GM18870 (cell line): ENCODE data around the gene PIWIL4.
"Not testable (repeated sequence)": the region's sequence is repeated elsewhere in the genome, so short reads cannot be mapped to it uniquely, and the experiment has no call there.

Experiments
- ATAC-seq: cut with Tn5 transposase; IDR thresholded peaks from one replicate; pipeline ENCODE4 v1.9.1; 2021; ENCODE audit warnings: moderate library complexity; ENCODE audit not compliant: unreplicated experiment

Gene PIWIL4

DNA sequence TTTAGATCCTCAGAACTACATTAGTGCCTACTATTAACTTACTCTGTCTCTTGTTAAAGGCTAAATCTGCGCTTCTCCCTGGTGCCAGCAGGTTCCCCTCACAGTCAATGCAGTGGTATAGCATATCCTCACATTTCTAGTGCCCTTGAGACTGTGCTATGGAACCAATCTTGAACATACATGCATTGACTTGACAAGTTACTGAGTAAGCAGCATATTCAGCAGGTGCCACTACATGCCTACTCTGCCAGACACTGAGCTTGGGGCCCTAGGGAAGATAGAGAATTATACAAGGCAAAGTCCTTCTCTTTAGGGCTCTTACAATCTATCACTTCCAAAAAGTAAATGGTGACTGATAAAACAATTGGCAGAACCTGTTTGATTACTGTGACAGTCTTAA lies 20.3 kb upstream of the PIWIL4 start:
- peak; percentile 22 for ATAC-seq

DNA sequence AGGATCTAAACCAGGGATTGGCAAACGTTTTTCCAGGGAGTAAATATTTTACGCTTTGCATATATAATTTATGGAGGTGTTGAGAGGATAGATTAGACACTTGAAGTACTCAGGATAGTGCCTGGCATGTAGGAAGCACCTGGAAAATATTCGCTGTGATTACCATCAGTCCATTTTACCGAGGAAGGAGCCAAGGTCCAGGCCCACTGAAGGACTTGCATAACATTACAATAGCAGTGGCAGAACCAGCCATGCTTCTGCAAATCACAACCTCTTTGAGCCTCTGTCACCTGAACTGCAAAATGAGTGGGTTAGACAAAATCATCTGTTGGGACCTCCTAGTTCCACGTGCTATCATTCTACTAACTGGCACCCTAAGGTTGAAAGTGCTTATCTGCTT lies 18.0 kb upstream of the PIWIL4 start:
- no peak for ATAC-seq

DNA sequence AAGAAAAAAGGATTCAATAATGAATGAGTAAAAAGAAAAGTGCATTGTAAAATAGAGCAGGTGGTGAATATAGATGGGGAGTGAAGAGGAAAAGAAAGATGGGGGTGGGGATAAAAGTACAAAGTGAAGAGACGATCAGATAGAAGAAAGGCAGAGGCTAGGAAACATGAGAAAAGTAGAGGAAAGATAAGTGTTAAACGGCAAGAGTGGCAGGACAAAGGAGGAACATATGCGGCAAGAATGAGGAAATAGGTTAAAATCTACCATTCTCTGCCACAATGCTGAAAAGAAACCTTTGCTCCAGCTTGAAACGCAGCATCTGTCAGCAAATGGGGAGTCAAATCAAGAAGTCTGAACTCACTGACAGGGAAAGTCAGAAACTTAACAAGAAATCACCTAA lies 16.7 kb upstream of the PIWIL4 start:
- ATAC-seq = peak; percentile 37

DNA sequence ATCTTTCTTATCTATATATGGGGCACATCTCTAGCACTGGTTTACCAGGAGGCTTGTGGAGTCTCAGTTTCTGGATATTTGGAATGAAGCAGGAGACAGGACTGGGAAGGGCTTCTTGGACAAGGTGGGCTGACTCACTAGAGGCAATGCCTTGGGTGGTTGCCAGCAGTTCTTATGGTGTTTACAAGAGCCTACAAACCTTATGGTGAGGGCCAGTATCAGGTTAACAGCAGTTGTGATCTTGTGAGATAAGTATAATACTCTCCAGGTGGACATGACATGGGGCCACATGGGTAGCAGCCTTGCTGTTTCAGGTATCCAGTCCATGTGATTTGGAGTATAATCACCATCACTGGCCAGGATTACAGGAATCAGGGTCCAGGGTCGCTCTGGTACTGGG lies 13.2 kb upstream of the PIWIL4 start:
- ATAC-seq = no peak

DNA sequence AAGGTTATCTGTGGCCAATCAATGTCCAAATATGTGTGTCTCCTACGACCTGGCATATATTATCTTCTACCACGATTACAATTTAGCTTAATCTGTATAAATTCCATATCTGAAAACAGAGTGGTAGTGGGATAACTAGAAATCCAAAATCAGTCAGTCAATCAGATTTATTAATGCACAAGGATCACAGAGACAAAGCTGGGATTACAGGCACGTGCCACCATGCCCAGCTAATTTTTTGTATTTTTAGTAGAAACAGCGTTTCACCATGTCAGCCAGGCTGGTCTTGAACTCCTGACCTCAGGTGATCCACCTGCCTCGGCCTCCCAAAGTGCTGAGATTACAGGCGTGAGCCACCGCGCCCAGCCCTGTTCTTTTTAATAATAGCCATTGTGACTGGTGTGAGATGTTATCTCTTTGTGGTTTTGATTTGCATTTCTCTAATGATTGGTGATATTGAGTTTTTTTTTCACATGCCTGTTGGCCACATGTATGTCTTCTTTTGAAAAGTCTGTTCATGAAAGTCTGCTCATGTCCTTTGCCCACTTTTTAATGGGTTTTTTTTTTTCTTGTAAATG lies 11.3 kb upstream of the PIWIL4 start:
- ATAC-seq = not testable (repeated sequence)

DNA sequence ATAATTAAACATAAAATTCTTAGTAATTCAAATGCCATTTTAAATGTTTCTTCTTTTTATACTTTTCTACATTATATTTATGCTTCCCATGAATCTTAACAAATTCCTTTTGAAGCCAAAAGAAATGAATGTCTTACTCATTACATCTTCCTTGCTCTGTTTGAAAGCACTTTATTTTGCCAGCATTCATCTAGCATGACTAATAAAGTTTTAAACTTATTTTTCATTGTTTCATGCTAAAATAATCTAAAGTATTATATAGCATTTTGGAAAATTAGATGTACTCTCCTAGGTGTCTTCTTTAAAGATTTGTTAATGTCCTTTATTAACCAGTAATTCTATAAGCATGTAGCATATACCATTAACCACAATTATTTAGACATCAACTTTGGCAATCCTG lies 9.7 kb upstream of the PIWIL4 start:
- no peak for ATAC-seq

DNA sequence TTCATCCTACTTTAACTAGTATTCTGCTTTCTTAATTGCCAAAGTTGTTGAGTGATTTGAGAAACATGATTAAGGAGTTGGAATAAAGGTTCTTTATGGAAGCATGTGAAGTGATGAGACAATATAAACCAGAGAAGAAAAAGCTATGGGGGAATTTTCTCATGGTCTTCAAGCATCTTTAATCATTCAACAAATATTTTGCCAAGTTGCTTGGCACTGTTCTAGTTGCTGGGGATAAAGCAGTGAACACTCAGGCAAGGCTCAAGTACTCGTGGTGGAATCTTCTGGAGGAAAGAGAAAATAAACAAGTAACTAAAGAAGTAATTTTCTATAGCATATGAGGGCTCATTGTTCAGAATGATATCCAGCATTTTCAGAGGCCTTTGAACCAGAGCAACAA lies 9.2 kb upstream of the PIWIL4 start:
- ATAC-seq = no peak

DNA sequence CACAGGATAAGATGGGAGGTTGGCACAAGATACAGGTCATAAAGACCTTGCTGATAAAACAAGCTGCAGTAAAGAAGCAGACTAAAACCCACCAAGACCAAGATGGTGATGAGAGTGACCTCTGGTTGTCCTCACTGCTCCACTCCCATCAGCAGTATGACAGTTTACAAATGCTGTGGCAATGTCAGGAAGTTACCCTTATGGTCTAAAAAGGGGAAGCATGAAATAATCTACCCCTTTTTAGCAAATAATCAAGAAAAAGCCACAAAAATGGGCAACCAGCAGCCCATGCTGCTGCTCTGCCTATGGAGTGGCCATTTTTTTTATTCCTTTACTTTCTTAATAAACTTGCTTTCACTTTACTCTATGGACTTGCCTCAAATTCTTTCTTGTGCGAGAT lies 8.7 kb upstream of the PIWIL4 start:
- no peak for ATAC-seq

DNA sequence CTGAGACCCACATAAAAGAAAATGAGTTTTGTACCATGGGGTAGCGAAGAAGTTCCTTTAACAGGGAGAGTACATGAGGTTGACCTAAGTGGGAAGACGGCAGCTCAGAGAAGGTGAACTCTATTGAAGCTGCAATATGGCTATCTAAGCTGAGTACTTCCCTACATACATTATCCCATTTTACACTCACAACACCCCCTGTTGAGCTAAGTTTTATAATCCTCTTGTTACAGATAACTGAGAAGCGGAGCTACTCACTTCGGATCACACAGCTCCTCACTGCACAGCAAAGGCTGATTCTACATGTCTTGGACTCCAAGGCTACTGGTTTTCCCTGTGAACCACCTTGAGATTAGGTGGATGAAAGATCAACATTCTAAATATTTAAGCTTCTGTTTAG lies 8.2 kb upstream of the PIWIL4 start:
- ATAC-seq = no peak

DNA sequence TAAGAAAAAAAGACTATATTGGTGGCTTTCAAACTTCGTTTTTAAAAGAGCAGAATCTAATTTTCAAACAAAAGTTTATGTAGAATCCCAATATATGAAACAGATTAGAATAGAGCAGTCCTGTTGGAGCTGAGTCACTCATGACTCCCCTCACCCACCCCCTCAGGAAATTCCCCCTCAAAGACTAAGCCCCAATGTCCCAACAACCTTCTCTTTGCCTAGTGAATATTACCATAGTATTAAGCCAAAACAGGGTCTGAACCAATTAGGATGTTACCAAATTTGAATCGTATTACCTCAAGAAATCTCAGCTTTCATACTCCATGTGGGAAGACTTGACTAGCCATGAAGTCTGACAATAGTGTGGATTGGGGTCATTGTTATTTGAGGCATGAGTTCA lies 7.8 kb upstream of the PIWIL4 start:
- ATAC-seq = no peak

DNA sequence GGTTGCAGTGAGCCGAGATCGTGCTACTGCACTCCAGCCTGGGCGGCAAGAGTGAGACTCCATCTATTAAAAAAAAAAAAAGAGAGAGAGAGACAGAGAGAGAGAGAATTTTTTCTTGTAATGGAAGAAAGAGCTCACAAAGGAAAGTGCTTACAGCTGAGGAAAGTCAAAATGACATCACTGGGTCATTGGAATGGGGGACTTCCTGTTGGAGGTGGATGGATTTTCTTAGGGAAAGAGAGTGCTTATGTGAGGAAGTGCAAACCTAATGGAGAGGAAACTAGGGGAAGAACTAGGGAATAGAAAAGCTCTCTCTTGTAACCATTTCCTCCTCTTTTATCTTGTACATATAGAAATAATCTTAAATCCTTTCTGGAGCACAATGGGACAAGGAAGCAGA lies 6.3 kb upstream of the PIWIL4 start:
- no peak for ATAC-seq

DNA sequence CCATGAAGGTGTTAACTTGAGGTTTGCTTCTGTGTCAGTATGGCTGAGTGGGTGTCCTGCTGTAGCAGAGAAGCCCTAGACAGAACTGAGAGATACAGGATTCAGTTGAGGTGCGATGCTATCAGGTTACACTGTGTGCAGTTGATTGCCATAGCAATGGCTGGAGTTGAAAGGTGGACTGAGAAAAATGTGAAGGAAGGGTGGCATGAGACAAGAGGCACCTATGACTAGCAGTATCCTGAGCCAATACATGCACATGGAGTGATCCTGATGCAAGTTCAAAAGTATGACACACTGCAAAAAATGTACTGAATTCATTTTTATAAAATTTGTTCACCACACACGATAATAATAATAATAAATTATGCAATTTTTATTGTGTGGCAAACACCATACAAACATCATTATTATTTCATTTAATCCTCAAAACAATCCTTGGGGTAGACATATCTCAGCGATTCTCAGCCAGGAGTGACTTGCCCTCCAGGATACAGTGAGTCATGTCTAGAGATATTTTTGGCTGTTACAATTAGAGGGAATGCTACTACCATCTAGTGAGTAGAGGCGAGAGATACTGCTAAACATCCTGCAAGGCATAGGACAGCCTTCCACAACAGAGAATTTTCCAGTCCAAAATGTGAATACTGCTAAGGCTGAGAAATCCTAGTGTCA lies 3.9 kb upstream of the PIWIL4 start:
- no peak for ATAC-seq

DNA sequence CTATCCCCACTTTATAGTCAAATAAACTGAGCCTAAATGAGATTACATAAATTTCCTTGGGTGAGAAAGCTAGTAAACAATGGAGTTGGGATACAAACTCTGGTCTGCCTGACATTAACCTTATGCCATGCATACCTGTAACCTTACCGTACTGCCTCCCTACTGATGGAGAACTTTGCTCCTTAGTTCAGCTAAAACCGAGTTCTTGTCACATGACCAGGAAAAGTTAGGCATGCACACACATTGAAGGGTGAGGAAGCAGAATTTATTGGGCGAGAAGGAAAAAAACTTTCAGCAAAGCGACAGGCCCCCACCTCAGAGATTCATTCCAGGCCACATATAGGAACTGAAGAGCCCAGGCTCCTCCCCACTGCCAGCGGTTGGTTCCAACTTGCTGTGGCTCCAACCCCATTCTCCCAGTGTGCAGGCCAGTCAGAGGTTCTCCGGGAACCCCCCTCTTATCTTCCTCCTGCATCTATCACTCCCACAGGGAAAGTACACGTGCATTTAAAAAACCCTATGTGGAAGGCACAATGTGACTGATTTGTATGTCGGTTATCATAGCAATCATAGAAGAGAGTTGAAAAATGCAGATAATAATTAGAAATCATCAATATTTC lies 3.2 kb upstream of the PIWIL4 start:
- ATAC-seq = no peak

DNA sequence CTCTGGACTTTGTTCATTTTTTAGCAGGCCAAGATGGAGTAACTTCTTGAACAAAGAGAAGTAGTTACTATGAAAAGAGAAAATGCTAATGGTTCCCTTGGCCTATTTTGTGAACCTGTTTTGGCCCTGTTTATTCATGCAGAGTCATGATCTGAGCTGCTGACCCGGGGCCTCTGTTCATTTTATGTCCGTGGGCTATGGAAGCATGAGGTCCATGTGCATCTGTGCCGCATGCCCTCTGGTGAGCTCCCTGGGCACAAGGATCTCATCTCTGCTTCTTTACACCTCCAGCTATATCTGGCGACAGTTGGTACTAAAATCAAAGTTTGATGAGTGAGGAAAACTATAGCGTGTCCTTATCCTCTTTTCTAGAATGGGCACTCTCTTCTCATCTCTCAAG lies 1.0 kb downstream of the PIWIL4 start:
- no peak for ATAC-seq

DNA sequence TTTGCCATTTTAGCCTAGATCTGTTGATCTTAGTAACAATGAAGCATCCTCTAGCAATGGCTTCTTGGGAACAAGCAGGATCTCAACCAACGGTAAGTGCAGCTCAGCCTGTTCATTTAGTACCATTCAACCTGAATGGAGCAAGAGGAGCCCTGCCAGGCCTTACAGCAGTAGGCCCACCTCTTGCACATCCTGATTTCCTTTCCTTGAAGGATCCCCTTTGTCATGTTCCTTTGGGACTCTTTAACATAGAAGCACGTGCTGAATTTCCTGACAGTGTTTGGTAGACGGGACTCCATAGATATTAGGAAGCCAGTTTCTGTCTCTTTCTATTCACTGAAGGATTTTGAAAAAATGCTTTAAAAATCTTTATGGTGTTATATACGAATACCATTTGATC lies 1.5 kb downstream of the PIWIL4 start:
- ATAC-seq = no peak

DNA sequence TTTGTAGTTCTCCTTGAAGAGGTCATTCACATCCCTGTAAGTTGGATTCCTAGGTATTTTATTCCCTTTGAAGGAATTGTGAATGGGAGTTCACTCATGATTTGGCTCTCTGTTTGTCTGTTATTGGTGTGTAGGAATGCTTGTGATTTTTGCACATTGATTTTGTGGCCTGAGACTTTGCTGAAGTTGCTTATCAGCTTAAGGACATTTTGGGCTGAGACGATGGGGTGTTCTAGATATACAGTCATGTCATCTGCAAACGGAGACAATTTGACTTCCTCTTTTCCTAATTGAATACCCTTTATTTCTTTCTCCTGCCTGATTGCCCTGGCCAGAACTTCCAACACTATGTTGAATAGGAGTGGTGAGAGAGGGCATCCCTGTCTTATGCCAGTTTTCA lies 5.8 kb downstream of the PIWIL4 start:
- ATAC-seq = not testable (repeated sequence)

DNA sequence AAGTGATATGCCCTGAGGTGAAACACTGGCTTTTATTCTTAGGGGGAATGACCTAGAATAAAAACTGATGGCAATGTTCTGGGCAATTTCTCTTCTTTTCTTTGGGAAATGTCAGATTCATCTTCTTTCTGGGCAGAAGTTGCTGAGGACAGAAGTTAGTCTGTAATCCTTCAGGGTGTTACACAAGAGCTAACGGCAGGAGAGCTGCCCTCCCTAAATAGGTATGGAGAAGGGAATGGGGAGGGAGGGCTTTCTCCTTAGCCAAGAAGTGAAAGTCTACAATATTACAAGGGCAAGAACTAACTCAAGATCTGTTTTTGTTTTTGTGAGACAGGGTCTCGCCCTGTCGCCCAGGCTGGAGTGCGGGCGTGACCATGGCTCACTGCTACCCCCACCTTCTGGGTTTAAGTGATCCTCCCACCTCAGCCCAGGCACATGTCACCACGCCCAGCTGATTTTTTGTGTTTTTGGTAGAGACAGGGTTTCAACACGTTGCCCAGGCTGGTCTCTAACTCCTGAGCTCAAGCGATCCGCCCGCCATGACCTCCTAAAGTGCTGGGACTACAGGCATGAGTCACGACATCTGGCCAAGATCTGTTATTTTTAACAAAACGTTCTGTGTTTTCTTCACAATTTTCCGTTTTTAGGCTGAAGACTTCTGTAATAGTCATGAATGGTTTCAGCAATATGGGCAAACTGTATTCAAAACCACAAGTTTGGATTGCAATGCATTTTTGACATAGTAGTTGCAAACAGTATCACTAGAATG lies 7.2 kb downstream of the PIWIL4 start:
- ATAC-seq = no peak

DNA sequence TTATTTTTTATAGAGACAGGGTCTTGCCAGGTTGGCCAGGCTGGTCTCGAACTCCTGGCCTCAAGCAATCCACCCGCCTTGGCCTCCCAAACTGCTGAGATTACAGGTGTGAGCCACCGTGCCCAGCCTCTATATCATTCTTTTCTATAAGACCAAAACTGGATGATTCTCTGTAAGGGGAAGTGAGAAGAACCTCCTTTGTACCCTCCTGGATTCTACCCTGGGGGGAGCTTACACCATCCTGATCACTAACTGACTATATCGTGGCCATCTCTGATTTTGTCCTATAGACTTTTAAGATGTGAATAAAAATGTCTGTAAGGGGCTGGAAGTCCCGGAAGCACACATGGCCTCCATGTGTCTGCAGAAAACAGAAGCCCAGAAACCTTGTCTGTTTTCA lies 9.1 kb downstream of the PIWIL4 start:
- ATAC-seq = no peak

DNA sequence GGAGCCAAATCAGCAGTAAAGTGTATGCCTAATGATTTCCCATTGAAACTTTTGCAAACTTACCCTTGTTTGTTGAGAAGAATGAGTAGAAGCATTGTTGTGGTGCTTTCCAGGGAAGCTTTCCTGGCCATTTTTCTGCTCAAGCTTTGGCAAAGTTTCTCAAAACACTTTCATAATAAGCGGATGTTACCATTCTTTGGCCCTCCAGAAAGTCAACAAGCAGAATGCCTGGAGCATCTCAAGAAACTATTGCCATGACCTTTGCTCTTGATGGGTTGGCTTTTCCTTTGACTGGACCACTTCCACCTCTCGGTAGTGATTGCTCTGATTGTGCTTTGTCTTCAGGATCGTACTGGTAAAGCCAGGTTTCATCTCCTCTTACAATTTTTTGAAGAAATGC lies 10.7 kb downstream of the PIWIL4 start:
- ATAC-seq = no peak

DNA sequence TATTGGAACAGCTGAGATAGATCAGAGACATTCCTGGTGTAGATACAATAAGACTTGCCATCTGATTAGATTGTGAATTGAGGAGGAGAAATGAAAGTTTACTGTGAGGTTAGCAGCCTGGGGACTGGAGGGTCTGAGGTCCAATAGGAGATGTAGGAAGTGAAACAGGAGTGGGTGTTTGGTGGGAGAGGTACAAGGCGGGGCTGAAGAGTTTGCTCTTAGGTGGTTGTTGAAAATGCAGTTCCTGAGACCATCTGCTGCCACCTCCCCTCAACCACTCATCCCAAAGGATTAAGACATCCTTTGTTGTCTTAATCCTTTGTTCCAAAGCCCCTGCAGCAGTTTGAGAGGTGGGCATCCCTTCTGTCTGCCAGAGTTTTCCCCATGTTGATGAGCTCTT lies 14.8 kb downstream of the PIWIL4 start:
- ATAC-seq = peak; percentile 43

DNA sequence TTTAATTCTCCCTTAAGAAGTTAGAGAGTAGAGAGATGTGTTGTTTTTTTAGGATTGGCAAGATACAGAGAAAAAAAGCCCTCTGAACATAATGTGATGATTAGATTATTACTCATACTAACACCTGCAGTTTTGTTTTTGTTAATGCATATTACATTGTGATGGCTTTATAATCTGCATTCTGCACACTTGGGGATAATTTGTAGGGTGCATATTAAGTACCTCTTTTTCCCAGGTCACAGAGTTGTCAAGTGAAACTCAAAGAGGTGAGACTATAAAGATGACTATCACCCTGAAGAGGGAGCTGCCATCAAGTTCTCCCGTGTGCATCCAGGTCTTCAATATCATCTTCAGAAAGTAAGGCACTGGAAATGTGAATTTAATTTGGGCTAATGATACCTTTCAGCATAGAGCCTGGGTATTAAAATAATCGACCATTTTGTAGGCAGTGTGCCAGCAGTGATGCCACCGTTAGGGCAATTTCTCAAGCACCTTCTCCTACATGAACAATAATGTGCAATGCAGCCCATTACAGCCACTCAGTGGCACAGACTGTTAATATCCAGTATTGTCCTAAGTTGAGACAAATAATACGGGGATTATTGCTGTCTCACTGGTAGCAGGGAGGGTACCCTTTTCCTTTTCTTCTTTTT lies 16.2 kb downstream of the PIWIL4 start:
- ATAC-seq = no peak
